ENCODE measurements around the gene SMARCAL1.

DNA sequence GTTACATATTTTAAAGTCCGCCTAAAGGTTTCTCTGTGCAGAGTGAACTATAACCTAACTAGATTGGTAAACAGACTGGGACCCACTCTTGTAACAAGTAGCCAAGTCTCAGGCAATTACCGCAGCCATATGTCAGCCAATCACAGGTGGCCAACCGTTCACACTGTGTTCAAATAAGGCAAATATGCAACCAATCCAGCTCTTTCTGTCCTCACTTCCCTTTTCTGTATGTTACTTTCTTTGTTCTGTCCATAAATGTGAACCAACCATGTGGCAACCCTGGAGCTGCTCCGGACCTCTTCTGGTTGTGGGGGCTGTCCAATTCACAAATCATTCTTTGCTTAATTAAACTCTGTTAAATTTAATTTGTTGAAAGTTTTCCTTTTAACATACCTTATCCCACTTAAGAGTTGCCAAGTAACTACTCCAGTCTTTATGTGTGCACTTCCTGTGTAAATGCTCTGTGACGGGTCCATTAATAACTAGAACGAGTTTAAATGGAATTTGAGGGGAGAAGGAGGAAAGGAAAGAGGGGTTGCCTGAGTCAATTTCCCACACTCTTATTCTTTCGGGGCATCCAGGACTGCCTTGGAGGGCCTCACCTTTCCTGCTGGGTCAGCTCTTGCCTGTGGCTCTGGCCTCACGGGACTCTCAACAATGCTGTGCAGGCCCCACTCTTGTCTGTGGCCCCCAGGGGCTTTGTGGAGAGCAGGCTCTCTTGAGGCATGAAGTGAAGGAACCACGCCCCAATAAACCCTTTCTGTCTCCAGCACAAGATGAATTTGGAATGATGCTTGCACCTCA is 79.7 kb downstream of the SMARCAL1 start:
- TF ChIP-seq CTCF (IDR thresholded peaks at IDR 0.05) (no peak), POLR2A (IDR thresholded peaks at IDR 0.05; ENCODE audit: low read depth) (no peak), POLR2AphosphoS5 (IDR thresholded peaks at IDR 0.05) (no peak), EP300 (IDR thresholded peaks at IDR 0.05) (no peak)

Measured in esophagus muscularis mucosa (tissue), 4 donors.